ENCODE data around the gene ZNF335.

GRCh38 chr20:46020555-46020954 is 48.6 kb upstream of the ZNF335 start:
- TF ChIP-seq, protein P1, sequence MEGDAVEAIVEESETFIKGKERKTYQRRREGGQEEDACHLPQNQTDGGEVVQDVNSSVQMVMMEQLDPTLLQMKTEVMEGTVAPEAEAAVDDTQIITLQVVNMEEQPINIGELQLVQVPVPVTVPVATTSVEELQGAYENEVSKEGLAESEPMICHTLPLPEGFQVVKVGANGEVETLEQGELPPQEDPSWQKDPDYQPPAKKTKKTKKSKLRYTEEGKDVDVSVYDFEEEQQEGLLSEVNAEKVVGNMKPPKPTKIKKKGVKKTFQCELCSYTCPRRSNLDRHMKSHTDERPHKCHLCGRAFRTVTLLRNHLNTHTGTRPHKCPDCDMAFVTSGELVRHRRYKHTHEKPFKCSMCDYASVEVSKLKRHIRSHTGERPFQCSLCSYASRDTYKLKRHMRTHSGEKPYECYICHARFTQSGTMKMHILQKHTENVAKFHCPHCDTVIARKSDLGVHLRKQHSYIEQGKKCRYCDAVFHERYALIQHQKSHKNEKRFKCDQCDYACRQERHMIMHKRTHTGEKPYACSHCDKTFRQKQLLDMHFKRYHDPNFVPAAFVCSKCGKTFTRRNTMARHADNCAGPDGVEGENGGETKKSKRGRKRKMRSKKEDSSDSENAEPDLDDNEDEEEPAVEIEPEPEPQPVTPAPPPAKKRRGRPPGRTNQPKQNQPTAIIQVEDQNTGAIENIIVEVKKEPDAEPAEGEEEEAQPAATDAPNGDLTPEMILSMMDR (IDR thresholded peaks at IDR 0.05) = no peak
- TF ChIP-seq POLR2A (IDR thresholded peaks at IDR 0.05) = no peak

Data from Peyer's patch (tissue), 4 donors.